Effector memory CD4-positive, alpha-beta T cell (primary cell): ENCODE measurements around the gene KCNJ15.

Source experiments
- DNase-seq, 3 donors: peaks; one replicate each; pipeline ENCODE4 v3.0.0-alpha.2; 2020
- H3K27ac ChIP-seq: 2 replicates; pipeline ENCODE4 v1.7.0; 2013; ENCODE audit warnings: mild to moderate bottlenecking, low read length, moderate library complexity; ENCODE audit not compliant: insufficient read depth, poor library complexity, severe bottlenecking
- H3K27me3 ChIP-seq: replicated peaks from 2 replicates; pipeline ENCODE4 v1.7.0; 2013; ENCODE audit warnings: mild to moderate bottlenecking, low read length; ENCODE audit not compliant: insufficient read depth, control insufficient read depth, poor library complexity, severe bottlenecking
- H3K36me3 ChIP-seq: 2 replicates; pipeline ENCODE4 v1.7.0; 2013; ENCODE audit warnings: mild to moderate bottlenecking, low read length, moderate library complexity; ENCODE audit not compliant: control insufficient read depth, insufficient read depth
- H3K4me1 ChIP-seq: 2 replicates; pipeline ENCODE4 v1.7.0; 2013; ENCODE audit warnings: low read length, mild to moderate bottlenecking; ENCODE audit not compliant: control insufficient read depth, insufficient read depth, poor library complexity, severe bottlenecking
- H3K4me3 ChIP-seq: 2 replicates; pipeline ENCODE4 v1.7.0; 2013; ENCODE audit warnings: low read length, low read depth, mild to moderate bottlenecking; ENCODE audit not compliant: insufficient read depth, poor library complexity, severe bottlenecking
- H3K9me3 ChIP-seq: 2 replicates; pipeline ENCODE4 v1.7.0; 2013; ENCODE audit warnings: mild to moderate bottlenecking, low read length, moderate library complexity; ENCODE audit not compliant: control insufficient read depth

Gene KCNJ15

DNA sequence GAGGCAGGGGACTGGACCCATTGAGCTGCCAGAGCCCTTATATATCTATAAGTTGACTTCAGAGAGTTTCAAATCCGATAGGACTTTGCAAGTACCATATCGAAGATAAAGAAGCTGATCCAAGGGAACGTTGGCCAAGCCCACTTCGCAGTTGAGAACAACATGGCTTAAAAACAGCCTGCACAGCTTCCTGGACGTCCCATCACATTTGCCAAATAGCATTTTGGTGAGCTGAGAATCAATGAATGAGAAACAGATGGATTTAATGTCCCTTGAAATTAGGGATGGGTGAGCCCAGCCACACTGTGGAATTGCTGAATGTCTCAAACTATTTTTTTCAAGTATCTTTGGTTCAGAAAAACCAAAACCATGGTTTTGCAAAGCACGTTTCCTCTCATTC is 64.8 kb downstream of the KCNJ15 start:
- H3K4me1 ChIP-seq, result peaks cover 5% of the 10 kb centered on the region
- no peak for DNase-seq
- H3K27me3 ChIP-seq, result no peaks in the 10 kb centered on the region
- no peak overlapping the region for H3K4me3 ChIP-seq
- H3K9me3 ChIP-seq, result no peaks in the 10 kb centered on the region
- H3K27ac ChIP-seq, result no peak overlapping the region
- H3K36me3 ChIP-seq, result no peaks in the 10 kb centered on the region

GRCh38 chr21:38322311-38322950 is 65.6 kb downstream of the KCNJ15 start:
- Histone ChIP-seq H3K9me3 (no peaks in the 10 kb centered on the region), H3K4me3 (no peak overlapping the region), H3K36me3 (no peaks in the 10 kb centered on the region), H3K27ac (no peak overlapping the region), H3K4me1 (peaks cover 5% of the 10 kb centered on the region), H3K27me3 (no peaks in the 10 kb centered on the region)
- no peak for DNase-seq

GRCh38 chr21:38323721-38324531 is 67.1 kb downstream of the KCNJ15 start:
- no peak overlapping the region for H3K27ac ChIP-seq
- no peaks in the 10 kb centered on the region for H3K9me3 ChIP-seq
- no peak overlapping the region for H3K4me3 ChIP-seq
- H3K36me3 ChIP-seq, result no peaks in the 10 kb centered on the region
- peaks cover 5% of the 10 kb centered on the region for H3K4me1 ChIP-seq
- no peak for DNase-seq
- no peaks in the 10 kb centered on the region for H3K27me3 ChIP-seq

DNA sequence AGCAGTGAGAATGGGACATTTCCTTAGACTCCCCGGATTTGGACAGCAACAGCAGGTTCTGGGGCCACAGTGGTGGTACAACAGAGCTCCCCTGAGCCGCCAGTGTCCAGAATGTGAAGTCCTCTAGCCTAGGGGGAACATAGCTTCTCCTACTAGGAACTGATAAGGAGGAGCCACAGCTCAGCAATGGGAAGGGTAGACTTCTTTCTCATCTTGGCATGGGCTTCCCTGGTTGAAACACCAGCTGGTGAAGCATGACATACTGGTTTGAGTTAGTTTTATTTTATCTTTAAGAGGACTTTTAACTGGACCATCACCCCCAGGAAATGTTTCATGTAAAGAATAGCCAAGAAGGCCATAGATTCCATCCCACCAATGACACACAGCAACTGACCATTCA is 68.4 kb downstream of the KCNJ15 start:
- peaks cover 5% of the 10 kb centered on the region for H3K4me1 ChIP-seq
- DNase-seq, result no peak
- no peaks in the 10 kb centered on the region for H3K36me3 ChIP-seq
- H3K9me3 ChIP-seq, result no peaks in the 10 kb centered on the region
- H3K27ac ChIP-seq, result no peak overlapping the region
- H3K27me3 ChIP-seq, result no peaks in the 10 kb centered on the region
- H3K4me3 ChIP-seq, result no peak overlapping the region

DNA sequence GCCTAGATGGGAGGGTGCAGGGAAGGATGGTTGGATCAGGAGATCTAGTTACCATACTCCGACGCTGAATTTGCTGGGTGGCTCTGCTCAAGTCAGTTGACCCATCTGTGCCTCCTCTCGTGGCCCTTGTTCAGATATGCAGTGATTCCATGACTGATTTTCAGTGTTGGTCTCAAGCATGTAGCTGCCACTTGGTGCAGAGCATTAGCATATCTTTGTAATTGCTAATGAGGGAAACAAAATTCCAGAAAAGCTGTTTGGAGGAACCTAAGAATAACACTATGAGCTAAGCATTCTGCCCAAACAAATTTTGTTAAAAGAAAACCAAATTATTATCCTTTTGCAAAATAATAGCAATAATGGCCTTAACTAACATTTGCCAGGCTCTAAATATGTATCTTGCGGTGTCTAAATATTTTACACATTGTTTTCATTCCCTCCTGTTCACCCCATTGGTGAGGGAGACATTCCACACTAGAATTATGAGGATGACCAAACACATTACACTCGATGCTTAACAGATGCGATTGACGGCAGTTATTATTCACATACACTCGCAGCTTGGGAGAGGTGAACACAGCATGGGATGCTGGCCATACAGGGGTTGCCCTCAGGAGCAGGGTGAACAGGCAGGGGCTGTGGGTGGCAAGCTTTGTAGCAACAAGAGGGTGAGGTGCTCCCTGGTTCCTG is 69.1 kb downstream of the KCNJ15 start:
- no peak overlapping the region for H3K27ac ChIP-seq
- H3K36me3 ChIP-seq, result no peaks in the 10 kb centered on the region
- no peaks in the 10 kb centered on the region for H3K9me3 ChIP-seq
- no peak for DNase-seq
- H3K27me3 ChIP-seq, result no peaks in the 10 kb centered on the region
- no peak overlapping the region for H3K4me3 ChIP-seq
- peaks cover 5% of the 10 kb centered on the region for H3K4me1 ChIP-seq

- H3K4me1 ChIP-seq, result peaks cover 5% of the 10 kb centered on the region
- no peaks in the 10 kb centered on the region for H3K9me3 ChIP-seq
- H3K27ac ChIP-seq, result no peak overlapping the region
- H3K36me3 ChIP-seq, result no peaks in the 10 kb centered on the region
- H3K27me3 ChIP-seq, result no peaks in the 10 kb centered on the region
- no peak overlapping the region for H3K4me3 ChIP-seq
- no peak for DNase-seq
Observed at GRCh38 chr21:38326429-38326828, 69.6 kb downstream of the KCNJ15 start.

GRCh38 chr21:38326899-38327298 is 70.1 kb downstream of the KCNJ15 start:
- no peaks in the 10 kb centered on the region for H3K9me3 ChIP-seq
- no peaks in the 10 kb centered on the region for H3K36me3 ChIP-seq
- H3K4me1 ChIP-seq, result peaks cover 5% of the 10 kb centered on the region
- no peaks in the 10 kb centered on the region for H3K27me3 ChIP-seq
- no peak overlapping the region for H3K4me3 ChIP-seq
- no peak for DNase-seq
- H3K27ac ChIP-seq, result no peak overlapping the region

- DNase-seq, result no peak
- H3K9me3 ChIP-seq, result no peaks in the 10 kb centered on the region
- no peak overlapping the region for H3K27ac ChIP-seq
- peaks cover 5% of the 10 kb centered on the region for H3K4me1 ChIP-seq
- no peaks in the 10 kb centered on the region for H3K36me3 ChIP-seq
- no peaks in the 10 kb centered on the region for H3K27me3 ChIP-seq
- H3K4me3 ChIP-seq, result no peak overlapping the region
Observed at GRCh38 chr21:38327984-38328383, 71.2 kb downstream of the KCNJ15 start.

DNA sequence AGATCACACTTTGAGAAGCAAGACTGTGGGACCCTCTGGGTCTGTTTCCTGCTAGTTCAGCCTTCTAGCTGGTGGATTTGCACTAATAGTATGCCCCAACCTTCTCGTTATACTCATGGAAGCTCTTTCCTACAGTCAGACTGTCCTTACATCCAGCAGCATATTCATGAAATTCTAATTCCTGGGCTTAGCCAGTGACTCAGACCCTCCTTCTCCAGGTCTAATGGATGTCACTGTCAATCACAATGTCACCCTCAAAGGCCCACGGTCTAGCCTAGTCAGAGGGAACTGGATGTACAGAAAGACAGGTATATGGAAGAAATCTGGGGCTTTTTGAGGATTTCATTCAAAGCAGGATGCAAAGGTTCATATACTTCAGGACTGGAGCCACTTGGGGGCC is 72.4 kb downstream of the KCNJ15 start:
- no peak for DNase-seq
- H3K4me1 ChIP-seq, result peaks cover 2% of the 10 kb centered on the region
- H3K36me3 ChIP-seq, result no peaks in the 10 kb centered on the region
- no peaks in the 10 kb centered on the region for H3K27me3 ChIP-seq
- H3K9me3 ChIP-seq, result no peaks in the 10 kb centered on the region
- H3K27ac ChIP-seq, result no peak overlapping the region
- no peak overlapping the region for H3K4me3 ChIP-seq

DNA sequence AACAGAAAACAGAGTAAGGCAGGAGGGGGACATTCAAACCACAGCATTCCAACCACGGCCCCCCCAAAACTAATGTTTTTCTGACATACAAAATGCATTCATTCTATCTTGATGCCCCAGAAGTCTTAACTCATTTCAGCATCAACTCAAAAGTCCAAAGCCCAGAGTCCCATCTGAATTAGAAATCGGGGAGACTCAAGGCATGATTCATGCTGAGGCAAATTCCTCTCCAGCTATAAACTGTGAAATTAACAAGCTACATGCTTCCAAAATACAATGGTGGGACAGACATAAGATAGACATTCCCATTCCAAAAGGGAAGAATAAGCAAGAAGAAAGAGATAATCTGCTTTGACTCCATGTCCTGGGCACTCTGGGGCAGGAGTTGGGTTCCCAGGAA is 73.9 kb downstream of the KCNJ15 start:
- DNase-seq, result no peak
- Histone ChIP-seq H3K4me3 (no peak overlapping the region), H3K27me3 (no peaks in the 10 kb centered on the region), H3K27ac (no peak overlapping the region), H3K4me1 (no peaks in the 10 kb centered on the region), H3K9me3 (no peaks in the 10 kb centered on the region), H3K36me3 (no peaks in the 10 kb centered on the region)
